HepG2 (cell line): ENCODE measurements around the gene FAT1. TPM values are rescaled to one million over a fixed set of nuclear protein-coding genes. Genes with fewer than 3 reads are reported as not detected.

Experiments
- GZF1 ChIP-seq: sonication (generic); formaldehyde crosslinking; IDR thresholded peaks from 2 replicates; pipeline ENCODE4 v1.5.1; 2020; ENCODE audit warnings: mild to moderate bottlenecking, missing genetic modification reagents
- IRF2 ChIP-seq: IDR thresholded peaks from 2 replicates; pipeline ENCODE4 v1.6.1; 2018; ENCODE audit warnings: missing genetic modification reagents, missing compliant biosample characterization
- KMT2A ChIP-seq: sonication (generic); formaldehyde crosslinking; IDR thresholded peaks from 2 replicates; pipeline ENCODE4 v1.4.0; 2020; ENCODE audit warnings: missing genetic modification reagents
- MIXL1 ChIP-seq: IDR thresholded peaks from 2 replicates; pipeline ENCODE4 v1.6.1; 2016
- MXD4 ChIP-seq: IDR thresholded peaks from 2 replicates; pipeline ENCODE4 v1.6.1; 2016; ENCODE audit warnings: mild to moderate bottlenecking, missing biosample characterization, missing genetic modification reagents
- PITX1 ChIP-seq: sonication (generic); formaldehyde crosslinking; IDR thresholded peaks from 2 replicates; pipeline ENCODE4 v1.5.1; 2020; ENCODE audit warnings: mild to moderate bottlenecking, missing genetic modification reagents
- SP4 ChIP-seq: sonication (generic); formaldehyde crosslinking; IDR thresholded peaks from 2 replicates; pipeline ENCODE4 v1.8.1; 2023; ENCODE audit warnings: mild to moderate bottlenecking, missing genetic modification reagents
- STAG1 ChIP-seq: sonication (generic); formaldehyde crosslinking; IDR thresholded peaks from 2 replicates; pipeline ENCODE4 v1.4.0; 2020; ENCODE audit warnings: missing genetic modification reagents
- TOE1 ChIP-seq: sonication (generic); formaldehyde crosslinking; IDR thresholded peaks from 2 replicates; pipeline ENCODE4 v1.4.0; 2020; ENCODE audit warnings: mild to moderate bottlenecking, missing genetic modification reagents
- USF2 ChIP-seq, 2 experiments: sonication (generic) in 1 of 2; formaldehyde crosslinking in 1 of 2; IDR thresholded peaks; 2 replicates each; pipeline versions ENCODE4 v1.5.1 to v1.6.1; 2011 to 2020; ENCODE audit warnings: borderline replicate concordance in 1 of 2, low read depth in 1 of 2, low read length in 1 of 2, mild to moderate bottlenecking in 1 of 2, missing genetic modification reagents in 1 of 2, moderate library complexity in 1 of 2
- ZNF234 ChIP-seq: sonication (generic); formaldehyde crosslinking; conservative IDR thresholded peaks from 2 replicates; pipeline ENCODE4 v1.5.1; 2020; ENCODE audit warnings: mild to moderate bottlenecking, missing genetic modification reagents
- ZNF275 ChIP-seq: sonication (generic); formaldehyde crosslinking; IDR thresholded peaks from 2 replicates; pipeline ENCODE4 v1.8.0; 2022; ENCODE audit warnings: missing genetic modification reagents, mild to moderate bottlenecking, inconsistent platforms, borderline replicate concordance
- ZNF33A ChIP-seq: sonication (generic); formaldehyde crosslinking; IDR thresholded peaks from 2 replicates; pipeline ENCODE4 v1.5.1; 2020; ENCODE audit warnings: missing genetic modification reagents, mild to moderate bottlenecking, moderate library complexity, borderline replicate concordance
- ZNF501 ChIP-seq: sonication (generic); formaldehyde crosslinking; IDR thresholded peaks from 2 replicates; pipeline ENCODE4 v1.5.1; 2020; ENCODE audit warnings: mild to moderate bottlenecking, moderate library complexity, missing genetic modification reagents
- polyA plus RNA-seq, 8 experiments: library from polyadenylated mRNA; depleted of rRNA in 3 of 8; stranded (reverse) in 7 of 8; unstranded in 1 of 8; fragments of >200 nt; fragmentation: Illumina TruSeq in 4 of 8; extraction: Trizol in 4 of 8; gene quantifications; 2 replicates each; pipeline versions ENCODE4 v1.2.1 to v1.2.3, GENCODE V29; 2011 to 2016; ENCODE audit warnings: low read depth in 4 of 8, missing spikeins in 1 of 8, mixed read lengths in 1 of 8; ENCODE audit not compliant: insufficient read depth in 1 of 8
- total RNA-seq, 5 experiments: library from RNA; depleted of rRNA; stranded (reverse); fragments of >200 nt; fragmentation: Illumina TruSeq; extraction: Trizol; gene quantifications; 2 replicates each; pipeline ENCODE4 v1.2.3, GENCODE V29; 2016; ENCODE audit warnings: low read depth in 1 of 5
- TF ChIP-seq, protein P1 (sequence below): IDR thresholded peaks from 2 replicates; pipeline ENCODE4 v1.6.1; 2016
- TF ChIP-seq, protein P2 (sequence below): sonication (generic); formaldehyde crosslinking; IDR thresholded peaks from 2 replicates; pipeline ENCODE4 v1.5.0; 2020; ENCODE audit warnings: missing genetic modification reagents
- TF ChIP-seq, protein P3 (sequence below): sonication (generic); formaldehyde crosslinking; IDR thresholded peaks from 2 replicates; pipeline ENCODE4 v1.4.0; 2020; ENCODE audit warnings: mild to moderate bottlenecking, missing genetic modification reagents
- TF ChIP-seq, protein P4 (sequence below): sonication (generic); formaldehyde crosslinking; IDR thresholded peaks from 2 replicates; pipeline ENCODE4 v1.4.0; 2020; ENCODE audit warnings: missing genetic modification reagents

The FAT1 gene
- total and polyA plus RNA-seq, 2 of the 13 experiments (the other 11 are each of a cell fraction or from before 2014, with no cell fraction given), result 185 to 216 TPM

DNA sequence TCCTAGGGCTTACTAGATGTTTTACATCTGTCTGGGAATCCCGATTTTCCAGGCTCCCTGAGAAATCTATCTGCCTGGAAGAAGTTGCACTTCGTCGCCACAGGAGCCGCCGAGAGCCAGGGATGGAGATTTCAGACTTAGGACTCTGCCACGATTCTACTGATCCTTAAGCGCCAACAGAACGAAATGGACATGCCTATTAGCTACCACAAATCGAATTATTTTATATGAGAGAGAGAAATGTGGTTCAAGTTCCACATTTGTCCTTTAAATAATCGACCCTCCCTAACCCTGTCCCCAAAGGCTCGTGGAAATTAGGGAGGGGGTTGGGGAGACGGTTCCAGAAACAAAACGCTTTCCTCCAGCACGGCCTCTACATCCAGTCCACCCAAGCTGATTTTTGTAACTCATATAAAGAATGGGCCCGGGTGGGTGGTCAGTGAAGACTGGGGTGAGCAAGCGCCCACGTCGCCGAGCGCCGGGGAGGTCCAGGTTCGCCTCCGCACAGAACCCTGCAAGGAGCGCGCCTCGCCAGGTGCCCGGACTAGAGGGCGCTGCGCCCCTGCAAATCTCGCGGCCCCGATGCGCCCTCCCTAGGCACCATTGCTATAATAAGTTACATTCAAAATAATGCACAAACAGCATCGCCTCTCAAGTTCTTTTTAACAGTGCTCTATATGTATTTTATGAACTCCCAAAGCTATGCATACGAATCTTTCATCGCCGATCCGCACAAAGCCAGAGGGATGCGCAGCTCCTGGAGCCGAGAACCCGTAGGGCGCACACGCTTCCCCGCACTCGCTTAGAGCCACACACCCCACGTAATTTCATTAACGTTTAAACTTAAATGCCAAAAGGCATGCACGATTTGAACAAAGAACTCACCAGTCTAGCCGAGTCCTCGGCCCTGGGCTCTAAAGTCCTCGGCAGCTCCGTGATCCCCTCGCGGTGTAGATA is 2.1 kb upstream of the FAT1 start (continued):
- TF ChIP-seq TOE1 (CRISPR knock-in tag) (no peak), STAG1 (CRISPR knock-in tag) (peak; percentile 94), ZNF275 (0 out of 2 replicates have a peak, but pooled peaks have one; percentile 41), KMT2A (peak; percentile 88), SP4 (CRISPR knock-in tag) (no peak), MXD4 (CRISPR knock-in tag) (no peak), GZF1 (CRISPR knock-in tag) (0 out of 2 replicates have a peak, but pooled peaks have one; percentile 67), ZNF234 (no peak), PITX1 (CRISPR knock-in tag) (peak; percentile 3; the same call in 1 of the 2 replicates), IRF2 (CRISPR knock-in tag) (peak; percentile 42), USF2 (IDR thresholded peaks at IDR 0.05; ENCODE audit: low read depth, low read length) (no peak), USF2 (CRISPR knock-in tag; IDR thresholded peaks at IDR 0.05; ENCODE audit: borderline replicate concordance) (no peak), MIXL1 (0 out of 2 replicates have a peak, but pooled peaks have one; percentile 29), ZNF33A (CRISPR knock-in tag) (peak; percentile 62; the same call in 1 of the 2 replicates), ZNF501 (CRISPR knock-in tag) (no peak; the same call in none of the 2 replicates)
- TF ChIP-seq, protein P1, sequence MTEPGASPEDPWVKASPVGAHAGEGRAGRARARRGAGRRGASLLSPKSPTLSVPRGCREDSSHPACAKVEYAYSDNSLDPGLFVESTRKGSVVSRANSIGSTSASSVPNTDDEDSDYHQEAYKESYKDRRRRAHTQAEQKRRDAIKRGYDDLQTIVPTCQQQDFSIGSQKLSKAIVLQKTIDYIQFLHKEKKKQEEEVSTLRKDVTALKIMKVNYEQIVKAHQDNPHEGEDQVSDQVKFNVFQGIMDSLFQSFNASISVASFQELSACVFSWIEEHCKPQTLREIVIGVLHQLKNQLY (CRISPR knock-in tag), result no peak
- TF ChIP-seq, protein P2, sequence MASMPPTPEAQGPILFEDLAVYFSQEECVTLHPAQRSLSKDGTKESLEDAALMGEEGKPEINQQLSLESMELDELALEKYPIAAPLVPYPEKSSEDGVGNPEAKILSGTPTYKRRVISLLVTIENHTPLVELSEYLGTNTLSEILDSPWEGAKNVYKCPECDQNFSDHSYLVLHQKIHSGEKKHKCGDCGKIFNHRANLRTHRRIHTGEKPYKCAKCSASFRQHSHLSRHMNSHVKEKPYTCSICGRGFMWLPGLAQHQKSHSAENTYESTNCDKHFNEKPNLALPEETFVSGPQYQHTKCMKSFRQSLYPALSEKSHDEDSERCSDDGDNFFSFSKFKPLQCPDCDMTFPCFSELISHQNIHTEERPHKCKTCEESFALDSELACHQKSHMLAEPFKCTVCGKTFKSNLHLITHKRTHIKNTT, result no peak
- TF ChIP-seq, protein P3, sequence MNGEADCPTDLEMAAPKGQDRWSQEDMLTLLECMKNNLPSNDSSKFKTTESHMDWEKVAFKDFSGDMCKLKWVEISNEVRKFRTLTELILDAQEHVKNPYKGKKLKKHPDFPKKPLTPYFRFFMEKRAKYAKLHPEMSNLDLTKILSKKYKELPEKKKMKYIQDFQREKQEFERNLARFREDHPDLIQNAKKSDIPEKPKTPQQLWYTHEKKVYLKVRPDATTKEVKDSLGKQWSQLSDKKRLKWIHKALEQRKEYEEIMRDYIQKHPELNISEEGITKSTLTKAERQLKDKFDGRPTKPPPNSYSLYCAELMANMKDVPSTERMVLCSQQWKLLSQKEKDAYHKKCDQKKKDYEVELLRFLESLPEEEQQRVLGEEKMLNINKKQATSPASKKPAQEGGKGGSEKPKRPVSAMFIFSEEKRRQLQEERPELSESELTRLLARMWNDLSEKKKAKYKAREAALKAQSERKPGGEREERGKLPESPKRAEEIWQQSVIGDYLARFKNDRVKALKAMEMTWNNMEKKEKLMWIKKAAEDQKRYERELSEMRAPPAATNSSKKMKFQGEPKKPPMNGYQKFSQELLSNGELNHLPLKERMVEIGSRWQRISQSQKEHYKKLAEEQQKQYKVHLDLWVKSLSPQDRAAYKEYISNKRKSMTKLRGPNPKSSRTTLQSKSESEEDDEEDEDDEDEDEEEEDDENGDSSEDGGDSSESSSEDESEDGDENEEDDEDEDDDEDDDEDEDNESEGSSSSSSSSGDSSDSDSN, result peak; percentile 42; the same call in 1 of the 2 replicates
- TF ChIP-seq, protein P4, sequence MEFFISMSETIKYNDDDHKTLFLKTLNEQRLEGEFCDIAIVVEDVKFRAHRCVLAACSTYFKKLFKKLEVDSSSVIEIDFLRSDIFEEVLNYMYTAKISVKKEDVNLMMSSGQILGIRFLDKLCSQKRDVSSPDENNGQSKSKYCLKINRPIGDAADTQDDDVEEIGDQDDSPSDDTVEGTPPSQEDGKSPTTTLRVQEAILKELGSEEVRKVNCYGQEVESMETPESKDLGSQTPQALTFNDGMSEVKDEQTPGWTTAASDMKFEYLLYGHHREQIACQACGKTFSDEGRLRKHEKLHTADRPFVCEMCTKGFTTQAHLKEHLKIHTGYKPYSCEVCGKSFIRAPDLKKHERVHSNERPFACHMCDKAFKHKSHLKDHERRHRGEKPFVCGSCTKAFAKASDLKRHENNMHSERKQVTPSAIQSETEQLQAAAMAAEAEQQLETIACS (CRISPR knock-in tag), result peak; percentile 51
